ENCODE data around the gene HLA-DQA1. TPM values are rescaled to one million over a fixed set of nuclear protein-coding genes. Genes with fewer than 3 reads are reported as not detected.

The HLA-DQA1 gene
- total RNA-seq, 2 donors from 2014 or later: 18.2 to 21.5 TPM

GRCh38 chr6:32609731-32610640, 27.2 kb upstream of the HLA-DQA1 start:
- Mint-ChIP-seq H3K27ac (no peak overlapping the region), H3K36me3 (ENCODE audit: low read depth) (no peaks in the 10 kb centered on the region), H3K27me3 (no peaks in the 10 kb centered on the region), H3K4me1 (peaks cover 8% of the 10 kb centered on the region), H3K4me3 (no peak overlapping the region)
- peak; percentile 92 for ATAC-seq
- peak; percentile 23 to 29 (median 24) for DNase-seq
- no peaks in the 10 kb centered on the region for H3K9me3 ChIP-seq (ENCODE audit: control insufficient read depth, low read length, poor library complexity, severe bottlenecking)

GRCh38 chr6:32610682-32611296, 26.4 kb upstream of the HLA-DQA1 start:
- no peak overlapping the region for H3K4me3 Mint-ChIP-seq
- peaks cover 8% of the 10 kb centered on the region for H3K4me1 Mint-ChIP-seq
- H3K27ac Mint-ChIP-seq: no peak overlapping the region
- ATAC-seq (no peak), DNase-seq (no peak)
- H3K9me3 ChIP-seq (ENCODE audit: control insufficient read depth, low read length, poor library complexity, severe bottlenecking): no peaks in the 10 kb centered on the region
- no peaks in the 10 kb centered on the region for H3K36me3 Mint-ChIP-seq (ENCODE audit: low read depth)
- H3K27me3 Mint-ChIP-seq: no peaks in the 10 kb centered on the region

GRCh38 chr6:32613475-32613874, 23.7 kb upstream of the HLA-DQA1 start:
- H3K27ac Mint-ChIP-seq: no peak overlapping the region
- H3K36me3 Mint-ChIP-seq (ENCODE audit: low read depth): peaks cover 2% of the 10 kb centered on the region
- ATAC-seq (no peak), DNase-seq (no peak)
- H3K4me1 Mint-ChIP-seq: peaks cover 5% of the 10 kb centered on the region
- H3K4me3 Mint-ChIP-seq: no peak overlapping the region
- no peaks in the 10 kb centered on the region for H3K27me3 Mint-ChIP-seq
- H3K9me3 ChIP-seq (ENCODE audit: control insufficient read depth, low read length, poor library complexity, severe bottlenecking): no peaks in the 10 kb centered on the region

- ATAC-seq: no peak
- H3K4me1 Mint-ChIP-seq: peaks cover 5% of the 10 kb centered on the region
- H3K9me3 ChIP-seq (ENCODE audit: control insufficient read depth, low read length, poor library complexity, severe bottlenecking): no peaks in the 10 kb centered on the region
- H3K4me3 Mint-ChIP-seq: no peak overlapping the region
- H3K27me3 Mint-ChIP-seq: no peaks in the 10 kb centered on the region
- no peak for DNase-seq
- peaks cover 2% of the 10 kb centered on the region for H3K36me3 Mint-ChIP-seq (ENCODE audit: low read depth)
- H3K27ac Mint-ChIP-seq: no peak overlapping the region
Measured at GRCh38 chr6:32614366-32615081, 22.7 kb upstream of the HLA-DQA1 start.

- DNase-seq (no peak), ATAC-seq (no peak)
- H3K4me3 Mint-ChIP-seq: no peak overlapping the region
- no peak overlapping the region for H3K27ac Mint-ChIP-seq
- H3K36me3 Mint-ChIP-seq (ENCODE audit: low read depth): peaks cover 2% of the 10 kb centered on the region
- no peaks in the 10 kb centered on the region for H3K27me3 Mint-ChIP-seq
- H3K4me1 Mint-ChIP-seq: peaks cover 5% of the 10 kb centered on the region
- H3K9me3 ChIP-seq (ENCODE audit: control insufficient read depth, low read length, poor library complexity, severe bottlenecking): no peaks in the 10 kb centered on the region
Measured at GRCh38 chr6:32615885-32616532, 21.2 kb upstream of the HLA-DQA1 start.

- H3K4me3 Mint-ChIP-seq: no peak overlapping the region
- H3K27me3 Mint-ChIP-seq: no peaks in the 10 kb centered on the region
- no peaks in the 10 kb centered on the region for H3K9me3 ChIP-seq (ENCODE audit: control insufficient read depth, low read length, poor library complexity, severe bottlenecking)
- peaks cover 8% of the 10 kb centered on the region for H3K4me1 Mint-ChIP-seq
- ATAC-seq (no peak), DNase-seq (no peak)
- H3K27ac Mint-ChIP-seq: no peak overlapping the region
- peaks cover 2% of the 10 kb centered on the region for H3K36me3 Mint-ChIP-seq (ENCODE audit: low read depth)
Measured at GRCh38 chr6:32617751-32618150, 19.5 kb upstream of the HLA-DQA1 start.

- ATAC-seq (no peak), DNase-seq (no peak)
- no peak overlapping the region for H3K4me3 Mint-ChIP-seq
- no peaks in the 10 kb centered on the region for H3K27me3 Mint-ChIP-seq
- no peaks in the 10 kb centered on the region for H3K36me3 Mint-ChIP-seq (ENCODE audit: low read depth)
- H3K9me3 ChIP-seq (ENCODE audit: control insufficient read depth, low read length, poor library complexity, severe bottlenecking): no peaks in the 10 kb centered on the region
- peaks cover 30% of the 10 kb centered on the region for H3K4me1 Mint-ChIP-seq
- peak overlapping the region; percentile 91 for H3K27ac Mint-ChIP-seq
Measured at GRCh38 chr6:32621372-32621771, 15.8 kb upstream of the HLA-DQA1 start.

- no peaks in the 10 kb centered on the region for H3K9me3 ChIP-seq (ENCODE audit: control insufficient read depth, low read length, poor library complexity, severe bottlenecking)
- H3K27me3 Mint-ChIP-seq: no peaks in the 10 kb centered on the region
- H3K36me3 Mint-ChIP-seq (ENCODE audit: low read depth): no peaks in the 10 kb centered on the region
- H3K27ac Mint-ChIP-seq: peak overlapping the region; percentile 91
- peak overlapping the region; percentile 74 for H3K4me3 Mint-ChIP-seq
- peaks cover 34% of the 10 kb centered on the region for H3K4me1 Mint-ChIP-seq
- peak; percentile 86 for ATAC-seq
- peak in 2 of 3 donors; percentile 13 to 16 for DNase-seq
Measured at GRCh38 chr6:32622545-32623401, 14.4 kb upstream of the HLA-DQA1 start.

GRCh38 chr6:32623693-32624092, 13.5 kb upstream of the HLA-DQA1 start:
- peak overlapping the region; percentile 52 for H3K4me3 Mint-ChIP-seq
- no peaks in the 10 kb centered on the region for H3K27me3 Mint-ChIP-seq
- ATAC-seq: peak; percentile 2
- DNase-seq: no peak
- H3K36me3 Mint-ChIP-seq (ENCODE audit: low read depth): no peaks in the 10 kb centered on the region
- peaks cover 40% of the 10 kb centered on the region for H3K4me1 Mint-ChIP-seq
- no peaks in the 10 kb centered on the region for H3K9me3 ChIP-seq (ENCODE audit: control insufficient read depth, low read length, poor library complexity, severe bottlenecking)
- peak overlapping the region; percentile 91 for H3K27ac Mint-ChIP-seq

- H3K27me3 Mint-ChIP-seq: no peaks in the 10 kb centered on the region
- no peaks in the 10 kb centered on the region for H3K9me3 ChIP-seq (ENCODE audit: control insufficient read depth, low read length, poor library complexity, severe bottlenecking)
- peaks cover 40% of the 10 kb centered on the region for H3K4me1 Mint-ChIP-seq
- no peak for ATAC-seq
- H3K36me3 Mint-ChIP-seq (ENCODE audit: low read depth): no peaks in the 10 kb centered on the region
- no peak overlapping the region for H3K4me3 Mint-ChIP-seq
- peak overlapping the region; percentile 91 for H3K27ac Mint-ChIP-seq
- no peak for DNase-seq
Measured at GRCh38 chr6:32624565-32624964, 12.6 kb upstream of the HLA-DQA1 start.

GRCh38 chr6:32625137-32625536, 12.1 kb upstream of the HLA-DQA1 start:
- Mint-ChIP-seq H3K4me1 (peaks cover 40% of the 10 kb centered on the region), H3K36me3 (ENCODE audit: low read depth) (no peaks in the 10 kb centered on the region), H3K27me3 (no peaks in the 10 kb centered on the region), H3K27ac (peak overlapping the region; percentile 91), H3K4me3 (no peak overlapping the region)
- DNase-seq (no peak), ATAC-seq (no peak)
- H3K9me3 ChIP-seq (ENCODE audit: control insufficient read depth, low read length, poor library complexity, severe bottlenecking): no peaks in the 10 kb centered on the region

- H3K9me3 ChIP-seq (ENCODE audit: control insufficient read depth, low read length, poor library complexity, severe bottlenecking): no peaks in the 10 kb centered on the region
- Mint-ChIP-seq H3K27ac (peak overlapping the region; percentile 85), H3K27me3 (no peaks in the 10 kb centered on the region), H3K4me3 (no peak overlapping the region), H3K4me1 (peaks cover 38% of the 10 kb centered on the region), H3K36me3 (ENCODE audit: low read depth) (no peaks in the 10 kb centered on the region)
- DNase-seq (no peak), ATAC-seq (no peak)
Measured at GRCh38 chr6:32627249-32627648, 10.0 kb upstream of the HLA-DQA1 start.
